NCI-H1694 treated with DMSO at 0.1 percent for 48 hours (cell line): ENCODE data around the gene CREBL2.
A peak's percentile ranks its signal among the peaks of the same experiment; 100 is the strongest.
"Not testable (repeated sequence)": the region's sequence is repeated elsewhere in the genome, so short reads cannot be mapped to it uniquely, and the experiment has no call there.

Experiments
- DNase-seq: peaks from one replicate; lab custom pipeline; 2025; lab: John Stamatoyannopoulos, UW

CREBL2 gene

GRCh38 chr12:12598864-12599263 lies 12.8 kb upstream of the CREBL2 start:
- DNase-seq = no peak

DNA sequence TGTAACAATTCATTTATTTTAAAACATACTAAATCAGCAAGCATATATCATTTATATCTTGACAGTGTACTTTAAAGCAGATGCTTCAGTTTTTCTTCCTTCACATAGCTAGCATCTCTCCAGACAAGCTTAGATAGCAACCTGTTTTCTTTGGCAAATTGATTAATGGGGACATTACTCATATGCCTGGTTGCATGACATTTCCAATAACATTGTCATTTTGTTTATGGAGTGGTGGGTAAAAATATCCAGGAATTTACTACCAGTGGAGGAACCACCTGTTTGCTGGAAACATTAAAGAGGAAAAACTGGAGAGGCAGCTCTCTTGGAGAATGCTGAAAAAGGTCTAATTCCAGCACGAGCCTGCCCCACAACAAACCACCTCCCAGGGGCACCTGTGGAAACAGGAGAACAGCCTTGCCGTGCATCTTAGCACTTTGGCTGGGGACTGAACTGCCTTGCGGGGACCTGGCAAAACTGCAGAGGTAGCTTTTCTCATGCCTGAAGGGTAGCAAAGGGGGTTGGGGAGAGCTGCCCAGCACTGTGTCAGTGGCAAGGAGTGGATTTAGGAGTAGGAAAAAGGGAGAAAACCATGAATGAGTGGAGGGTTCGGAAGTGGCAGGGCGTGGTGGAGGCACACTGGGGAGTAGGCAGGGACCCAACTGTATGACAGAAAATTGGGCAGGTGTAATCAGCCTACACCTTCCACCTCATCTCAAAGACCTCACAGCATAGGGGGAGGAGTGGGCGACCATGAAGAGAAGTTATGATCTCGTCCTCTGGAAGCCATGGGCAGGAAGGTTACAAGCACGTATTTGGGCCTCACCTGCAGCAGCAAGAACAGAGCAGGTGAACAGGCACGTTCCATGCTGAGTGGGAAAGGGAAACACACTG lies 11.7 kb upstream of the CREBL2 start:
- no peak for DNase-seq

GRCh38 chr12:12600659-12601058 lies 11.0 kb upstream of the CREBL2 start:
- DNase-seq = no peak

DNA sequence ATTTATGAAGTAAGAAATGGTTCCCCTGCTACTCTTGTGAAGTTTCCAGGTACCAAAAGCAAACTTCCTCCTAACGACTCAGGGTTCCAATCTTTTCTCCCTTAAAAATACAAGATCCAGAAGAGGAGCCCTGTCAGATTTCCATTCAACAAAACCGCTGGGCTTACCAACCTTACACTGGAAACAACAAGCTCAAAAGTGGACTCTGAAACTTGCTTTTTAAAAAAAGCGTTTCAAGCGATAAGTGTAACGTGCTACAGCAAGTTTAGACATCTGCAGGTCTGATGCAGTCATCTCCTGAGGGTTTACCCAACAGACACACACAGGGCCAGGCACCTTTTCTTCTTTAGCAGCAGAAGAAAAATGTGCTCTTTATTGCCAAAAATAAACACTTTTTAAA lies 6.9 kb upstream of the CREBL2 start:
- DNase-seq = no peak

GRCh38 chr12:12606781-12607589 lies 4.7 kb upstream of the CREBL2 start:
- no peak for DNase-seq

GRCh38 chr12:12608557-12608957 lies 3.1 kb upstream of the CREBL2 start:
- DNase-seq = no peak

- no peak for DNase-seq
Observed at GRCh38 chr12:12609692-12610091, 2.0 kb upstream of the CREBL2 start.

DNA sequence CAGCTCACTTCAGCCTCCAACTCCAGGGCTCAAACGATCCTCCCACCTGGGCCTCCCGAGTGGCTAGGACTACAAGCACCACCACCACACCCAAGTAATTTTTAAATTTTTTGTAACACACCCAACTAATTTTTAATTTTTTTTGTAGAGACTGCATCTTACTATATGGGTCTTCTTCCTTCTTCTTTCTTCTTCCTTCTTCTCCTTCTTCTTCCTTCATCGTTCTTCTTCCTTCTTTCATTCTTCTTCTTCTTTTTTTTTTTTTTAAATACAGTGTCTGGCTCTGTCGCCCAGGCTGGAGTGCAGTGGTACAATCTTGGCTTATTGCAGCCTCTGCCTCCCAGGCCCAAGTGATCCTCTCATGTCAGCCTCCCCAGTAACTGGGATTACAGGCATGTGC lies 965 bp upstream of the CREBL2 start:
- no peak for DNase-seq

GRCh38 chr12:12612358-12612757 lies 682 bp downstream of the CREBL2 start:
- peak; percentile 33 for DNase-seq

DNA sequence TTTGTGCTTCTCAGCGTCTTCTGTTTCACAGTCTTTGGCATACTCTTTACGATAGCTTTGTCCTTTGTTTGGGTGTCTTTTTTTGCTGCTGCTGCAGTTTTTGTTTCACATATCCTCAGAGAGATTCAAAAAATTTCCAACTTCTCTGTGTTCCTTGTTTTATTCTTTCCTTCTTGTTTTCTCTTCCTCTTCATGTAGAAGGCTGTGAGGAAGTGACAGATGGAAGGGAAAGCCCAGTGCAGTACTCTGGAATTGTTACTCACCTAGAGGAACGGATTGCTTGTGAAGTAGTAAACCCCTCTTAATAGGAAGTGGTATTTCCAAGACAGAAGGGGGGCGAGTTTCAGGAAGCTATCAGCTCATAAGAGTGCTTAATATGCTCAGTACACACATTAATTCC lies 1.7 kb downstream of the CREBL2 start:
- no peak for DNase-seq

- no peak for DNase-seq
Observed at GRCh38 chr12:12614342-12614741, 2.7 kb downstream of the CREBL2 start.

GRCh38 chr12:12616512-12617310 lies 5.0 kb downstream of the CREBL2 start:
- DNase-seq = no peak

- not testable (repeated sequence) for DNase-seq
Observed at GRCh38 chr12:12618064-12618463, 6.4 kb downstream of the CREBL2 start.

DNA sequence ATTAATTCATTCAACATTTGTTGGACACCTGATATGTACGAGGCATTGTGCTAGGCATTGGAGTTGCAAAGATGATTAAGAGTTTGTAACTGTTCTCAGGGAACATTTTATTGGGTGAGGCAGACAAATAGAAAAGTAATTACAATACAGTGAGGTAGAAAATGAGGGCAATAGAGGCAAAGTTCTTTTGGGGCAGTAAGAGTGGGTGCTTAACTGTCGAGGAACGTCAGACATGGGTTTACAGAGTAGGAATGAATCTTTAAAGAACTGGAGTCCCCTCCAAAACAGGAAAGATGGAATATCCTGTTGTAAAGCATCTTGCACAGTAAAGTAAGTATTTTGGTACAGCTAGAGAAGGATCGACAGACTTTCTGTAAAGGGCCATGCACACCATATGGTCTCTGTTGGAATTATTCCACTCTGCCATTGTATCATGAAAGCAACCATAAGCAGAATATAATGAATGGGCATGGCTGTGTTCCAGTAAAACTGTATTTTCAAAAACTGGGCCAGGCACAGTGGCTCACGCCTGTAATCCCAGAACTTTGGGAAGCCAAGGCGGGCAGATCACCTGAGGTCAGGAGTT lies 9.1 kb downstream of the CREBL2 start:
- peak; percentile 97 for DNase-seq

GRCh38 chr12:12622418-12622817 lies 10.7 kb downstream of the CREBL2 start:
- DNase-seq = no peak

DNA sequence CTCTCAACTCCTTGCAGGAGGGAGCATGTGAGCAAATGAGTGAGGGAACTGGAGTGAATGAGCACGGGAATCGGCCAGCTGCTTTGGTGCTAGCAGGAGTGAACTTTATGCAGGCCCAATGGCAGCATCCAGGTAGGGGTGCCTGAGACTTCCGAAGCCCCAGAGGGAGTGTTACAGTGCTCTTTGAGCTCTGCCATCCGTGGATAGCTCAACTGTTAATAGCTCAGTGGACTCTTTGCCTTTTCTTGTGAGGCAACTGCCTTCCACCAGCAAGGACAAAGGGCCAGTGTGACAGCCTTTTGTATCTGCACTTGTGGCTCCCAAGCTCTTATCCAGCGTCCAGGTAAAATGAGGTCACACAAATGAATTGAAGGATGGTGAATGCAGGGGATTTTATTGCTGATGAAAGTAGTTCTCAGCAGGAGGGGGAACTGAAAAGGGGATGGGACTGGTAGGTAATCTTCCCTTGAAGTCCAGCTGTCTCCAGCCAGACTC lies 12.9 kb downstream of the CREBL2 start:
- DNase-seq = no peak

- no peak for DNase-seq
Observed at GRCh38 chr12:12626471-12626870, 14.8 kb downstream of the CREBL2 start.

GRCh38 chr12:12627308-12627827 lies 15.7 kb downstream of the CREBL2 start:
- DNase-seq = no peak

GRCh38 chr12:12628013-12628412 lies 16.3 kb downstream of the CREBL2 start:
- no peak for DNase-seq

- DNase-seq = no peak
Observed at GRCh38 chr12:12630850-12631249, 19.2 kb downstream of the CREBL2 start.

DNA sequence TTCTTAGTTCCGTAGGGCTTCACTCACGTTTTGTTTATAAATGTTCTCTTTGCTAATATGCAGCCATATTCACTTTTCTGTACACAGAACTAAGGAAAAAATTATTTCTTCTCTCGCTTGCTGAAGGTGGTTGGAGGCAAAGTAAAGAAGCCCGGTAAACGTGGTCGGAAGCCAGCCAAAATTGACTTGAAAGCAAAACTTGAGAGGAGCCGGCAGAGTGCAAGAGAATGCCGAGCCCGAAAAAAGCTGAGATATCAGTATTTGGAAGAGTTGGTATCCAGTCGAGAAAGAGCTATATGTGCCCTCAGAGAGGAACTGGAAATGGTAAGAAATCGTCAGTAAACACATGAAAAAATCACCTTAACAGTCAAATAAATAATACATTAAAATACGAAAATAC lies 24.0 kb downstream of the CREBL2 start:
- no peak for DNase-seq

DNA sequence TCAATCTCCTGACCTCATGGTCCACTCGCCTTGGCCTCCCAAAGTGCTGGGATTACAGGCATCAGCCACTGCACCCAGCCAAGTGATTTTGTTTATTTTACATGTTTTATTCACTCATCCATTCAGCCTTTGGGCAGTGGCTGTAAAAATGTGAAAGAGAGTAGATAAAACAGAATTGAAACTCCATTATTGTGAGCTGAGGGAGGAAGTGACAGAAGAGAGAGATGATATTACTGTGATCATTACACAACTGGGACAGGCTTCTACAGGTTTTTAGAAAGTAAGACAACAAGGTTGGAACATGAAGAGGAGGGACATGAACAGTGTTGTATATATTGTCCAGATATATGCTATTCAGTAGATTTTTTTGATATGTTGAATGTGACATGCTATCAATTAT lies 25.0 kb downstream of the CREBL2 start:
- no peak for DNase-seq
